Measurements from ENCODE around the gene DSE.

The DSE gene

GRCh38 chr6:116476002-116476678, 105.4 kb downstream of the DSE start:
- DNase-seq (ENCODE audit: low read depth in 2 of 2), result no peak

GRCh38 chr6:116482780-116483179, 112.0 kb downstream of the DSE start:
- no peak for DNase-seq (ENCODE audit: low read depth in 2 of 2)

- DNase-seq (ENCODE audit: low read depth in 2 of 2), result no peak
Observed at GRCh38 chr6:116483616-116484015, 112.9 kb downstream of the DSE start.

- DNase-seq (ENCODE audit: low read depth in 2 of 2), result no peak
Observed at GRCh38 chr6:116485559-116486184, 114.9 kb downstream of the DSE start.

- DNase-seq (ENCODE audit: low read depth in 2 of 2), result no peak
Observed at GRCh38 chr6:116491610-116492330, 121.0 kb downstream of the DSE start.

DNA sequence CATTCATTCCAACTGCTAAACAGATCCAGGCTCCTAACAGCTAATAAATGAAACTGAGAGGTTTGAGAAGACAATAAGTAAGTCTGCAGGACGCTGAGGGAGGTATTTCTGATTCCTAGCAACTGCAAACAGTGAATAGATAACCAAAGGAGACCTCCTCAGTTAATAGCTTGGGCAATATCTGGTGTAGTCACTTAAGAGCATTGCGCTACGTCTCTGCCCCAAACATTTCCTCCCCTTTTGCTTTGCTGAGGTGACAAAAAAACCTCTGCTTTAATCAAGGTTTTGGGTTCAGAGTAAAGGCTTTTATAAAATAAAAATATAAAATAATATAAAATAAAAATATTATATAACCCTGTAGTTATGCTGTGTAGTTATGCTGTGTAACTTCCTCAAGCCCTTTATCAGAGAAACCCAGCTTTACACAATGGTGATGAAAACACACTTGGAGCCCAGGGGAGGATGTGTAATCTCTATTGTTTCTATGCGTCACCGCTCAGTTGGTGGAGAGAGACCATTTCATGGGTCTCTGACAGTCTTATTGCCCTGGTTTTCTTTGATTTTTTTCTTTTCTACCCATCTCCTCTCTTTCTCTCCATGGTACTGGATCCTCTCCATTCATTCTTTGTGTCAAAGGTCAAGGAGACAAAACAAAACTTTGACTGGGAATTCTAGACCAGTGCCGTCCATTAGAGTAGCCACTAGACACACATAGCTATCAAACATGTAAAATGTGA, 121.8 kb downstream of the DSE start:
- DNase-seq (ENCODE audit: low read depth in 2 of 2), result no peak

Measured in stimulated activated CD8-positive, alpha-beta memory T cell treated with anti-CD3 and anti-CD28 coated beads, Interleukin-2, amount 100 ng/mL, for 1 hour (primary cell).